Measurements from ENCODE around the gene TCF4.

TCF4 gene

DNA sequence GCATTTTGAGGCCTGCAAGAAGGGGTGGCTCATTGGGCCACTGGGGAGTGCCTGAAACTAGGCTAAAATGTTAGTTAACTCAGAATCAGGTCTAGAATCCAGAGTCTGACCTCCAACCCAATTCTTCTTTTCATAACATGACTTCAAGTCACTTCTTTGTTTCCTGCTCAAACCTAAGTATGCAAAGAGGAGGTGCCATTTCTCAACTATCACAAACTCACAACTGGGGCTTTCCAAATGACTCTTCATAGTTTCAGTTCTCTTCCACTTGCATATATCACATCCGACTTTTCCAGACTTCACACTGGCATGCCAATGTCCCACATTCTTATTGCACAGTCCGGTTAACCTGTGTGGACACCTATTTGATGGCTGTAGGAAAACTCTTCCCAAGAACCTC, 211.6 kb downstream of the TCF4 start:
- H3K27ac Mint-ChIP-seq, result no peak overlapping the region
- no peaks in the 10 kb centered on the region for H3K36me3 Mint-ChIP-seq
- no peaks in the 10 kb centered on the region for H3K4me1 Mint-ChIP-seq
- no peak overlapping the region for H3K4me3 Mint-ChIP-seq
- H3K9me3 Mint-ChIP-seq, result peaks cover 11% of the 10 kb centered on the region
- H3K27me3 Mint-ChIP-seq, result no peaks in the 10 kb centered on the region

DNA sequence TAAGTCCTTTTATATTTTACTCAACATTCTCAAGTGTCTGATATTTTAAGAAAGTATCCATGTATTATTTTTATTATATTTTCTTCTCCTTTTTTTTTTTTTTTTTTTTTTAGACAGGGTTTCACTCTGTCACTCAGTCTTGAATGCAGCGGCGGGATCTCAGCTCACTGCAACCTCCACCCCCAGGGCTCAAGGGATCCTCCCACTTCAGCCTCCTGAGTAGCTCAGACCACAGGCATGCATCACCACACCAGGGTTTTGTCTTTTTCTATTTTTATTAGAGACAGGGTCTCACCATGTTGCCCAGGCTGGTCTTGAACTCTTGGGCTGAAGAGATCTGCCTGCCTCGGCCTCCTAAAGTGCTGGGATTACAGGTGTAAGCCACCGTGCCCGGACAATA, 212.1 kb downstream of the TCF4 start:
- H3K27ac Mint-ChIP-seq, result no peak overlapping the region

DNA sequence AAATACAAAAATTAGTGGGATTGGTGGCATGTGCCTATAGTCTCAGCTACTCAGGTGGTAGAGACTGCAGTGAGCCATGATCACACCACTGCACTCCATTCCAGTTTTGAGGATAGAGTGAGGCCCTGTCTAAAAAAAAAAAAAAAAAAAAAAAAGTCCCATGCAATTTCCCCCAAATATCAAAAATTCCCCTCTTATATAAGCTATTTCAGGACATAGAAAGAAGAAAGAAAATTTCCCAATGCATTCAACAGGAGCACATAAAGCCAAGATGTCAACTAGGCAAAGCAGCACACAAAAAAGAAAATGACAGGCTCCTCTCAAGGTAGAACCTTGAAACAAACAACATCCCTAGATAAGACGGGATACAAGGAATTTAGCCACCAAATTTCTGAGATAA, 213.3 kb downstream of the TCF4 start:
- peaks cover 11% of the 10 kb centered on the region for H3K9me3 Mint-ChIP-seq
- H3K36me3 Mint-ChIP-seq, result no peaks in the 10 kb centered on the region
- H3K27me3 Mint-ChIP-seq, result no peaks in the 10 kb centered on the region
- no peak overlapping the region for H3K4me3 Mint-ChIP-seq
- H3K4me1 Mint-ChIP-seq, result no peaks in the 10 kb centered on the region
- H3K27ac Mint-ChIP-seq, result no peak overlapping the region

More for the DNA sequence above, 212.1 kb downstream of the TCF4 start:
- no peaks in the 10 kb centered on the region for H3K4me1 Mint-ChIP-seq
- H3K36me3 Mint-ChIP-seq, result no peaks in the 10 kb centered on the region
- no peak overlapping the region for H3K4me3 Mint-ChIP-seq
- H3K9me3 Mint-ChIP-seq, result peaks cover 11% of the 10 kb centered on the region
- no peaks in the 10 kb centered on the region for H3K27me3 Mint-ChIP-seq

DNA sequence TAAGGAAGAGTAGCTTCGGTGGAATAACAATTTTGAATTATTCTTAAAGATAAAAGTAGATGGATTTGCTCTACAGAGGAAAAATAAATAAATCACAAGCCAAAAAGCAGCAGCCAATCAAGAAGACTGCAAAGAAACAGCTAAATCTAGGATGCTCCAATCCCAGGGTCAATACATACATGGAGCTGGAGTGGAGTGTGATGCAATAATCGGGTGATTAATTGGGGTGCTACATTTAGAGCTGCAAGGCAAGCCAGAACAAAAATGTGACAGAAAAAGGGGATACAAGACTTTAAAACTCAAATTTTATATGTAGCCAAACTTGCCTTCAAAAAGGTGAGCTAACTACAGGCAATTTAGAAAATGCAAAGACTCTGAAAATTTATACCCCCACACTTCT, 215.8 kb downstream of the TCF4 start:
- Mint-ChIP-seq H3K36me3 (no peaks in the 10 kb centered on the region), H3K27me3 (no peaks in the 10 kb centered on the region), H3K9me3 (peaks cover 11% of the 10 kb centered on the region), H3K4me1 (no peaks in the 10 kb centered on the region), H3K27ac (no peak overlapping the region), H3K4me3 (no peak overlapping the region)

DNA sequence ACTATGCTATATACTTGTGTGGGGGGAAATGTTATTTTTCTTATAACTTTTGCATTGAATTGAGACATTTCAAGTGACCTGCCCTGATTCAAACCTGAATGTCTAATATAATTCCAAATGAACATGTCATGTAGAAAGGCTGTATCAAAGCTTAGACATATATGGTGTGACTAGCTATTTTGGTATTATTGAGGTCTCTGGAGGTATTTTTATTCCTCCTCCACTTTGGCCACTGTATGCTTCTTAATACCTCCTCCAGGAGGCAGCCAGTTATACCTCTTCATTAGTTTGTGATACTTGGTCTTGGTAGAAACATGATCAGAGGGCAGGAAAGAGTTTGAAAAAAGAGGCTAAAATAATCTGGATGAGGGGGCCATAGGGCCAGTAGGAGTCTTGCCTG, 217.1 kb downstream of the TCF4 start:
- Mint-ChIP-seq H3K4me3 (no peak overlapping the region), H3K36me3 (no peaks in the 10 kb centered on the region), H3K27ac (no peak overlapping the region), H3K27me3 (no peaks in the 10 kb centered on the region), H3K9me3 (peaks cover 11% of the 10 kb centered on the region), H3K4me1 (no peaks in the 10 kb centered on the region)

DNA sequence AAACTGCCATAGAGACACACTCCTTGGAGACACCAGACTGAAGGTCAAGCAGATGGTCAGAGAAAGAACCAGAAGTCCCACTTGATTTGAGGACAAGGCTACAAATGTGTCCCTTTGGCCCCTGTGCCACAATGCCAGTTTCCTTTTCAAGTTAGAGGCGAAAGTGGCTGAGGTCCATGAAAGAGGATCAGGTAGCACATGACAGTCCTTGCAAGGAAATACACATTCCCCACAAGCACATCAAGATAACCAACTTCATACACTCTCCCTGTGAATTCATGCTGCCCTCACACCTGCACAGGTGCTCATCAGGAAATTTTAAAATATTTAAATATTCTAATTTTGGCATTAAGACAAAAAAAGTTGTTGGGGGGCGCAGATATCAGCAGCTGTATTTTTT, 218.6 kb downstream of the TCF4 start:
- Mint-ChIP-seq H3K27me3 (no peaks in the 10 kb centered on the region), H3K36me3 (no peaks in the 10 kb centered on the region), H3K9me3 (peaks cover 11% of the 10 kb centered on the region), H3K4me3 (no peak overlapping the region), H3K4me1 (no peaks in the 10 kb centered on the region), H3K27ac (no peak overlapping the region)

DNA sequence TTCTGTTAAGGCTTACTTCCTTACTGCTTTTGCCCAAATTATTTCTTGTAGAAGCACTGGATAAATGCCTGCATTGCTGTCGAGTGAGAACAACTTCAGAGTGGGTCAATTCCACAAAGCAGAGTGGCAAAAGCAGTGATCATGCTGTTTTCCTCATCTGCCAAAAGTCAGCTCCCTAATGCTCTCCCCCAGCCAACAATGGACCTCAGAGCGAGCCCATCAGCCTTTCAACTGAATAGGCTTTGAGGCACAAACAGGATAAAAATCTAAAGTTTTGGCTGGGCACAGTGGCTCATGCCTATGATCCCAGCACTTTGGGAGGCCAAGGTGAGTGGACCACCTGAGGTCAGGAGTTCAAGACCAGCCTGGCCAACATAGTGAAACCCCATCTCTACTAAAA, 222.7 kb downstream of the TCF4 start:
- Mint-ChIP-seq H3K4me3 (no peak overlapping the region), H3K9me3 (no peaks in the 10 kb centered on the region), H3K27ac (no peak overlapping the region), H3K4me1 (no peaks in the 10 kb centered on the region), H3K36me3 (no peaks in the 10 kb centered on the region), H3K27me3 (no peaks in the 10 kb centered on the region)

DNA sequence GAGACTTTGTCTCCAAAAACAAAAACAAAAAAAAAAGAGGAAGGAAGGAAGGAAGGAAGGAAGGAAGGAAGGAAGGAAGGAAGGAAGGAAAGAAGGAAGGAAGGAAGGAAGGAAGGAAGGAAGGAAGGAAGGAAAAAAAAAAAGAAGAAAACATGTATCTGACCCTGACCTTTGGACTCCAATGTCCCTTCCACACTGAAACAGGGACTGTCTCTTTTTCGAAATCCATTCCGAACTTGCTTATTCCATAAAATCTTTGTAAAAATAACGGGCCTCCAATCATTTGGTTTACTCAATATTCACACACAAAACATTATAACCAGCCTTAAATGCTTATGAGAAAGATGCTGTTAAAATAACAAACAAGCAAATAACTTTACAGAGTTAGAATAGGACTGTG, 225.7 kb downstream of the TCF4 start:
- no peak overlapping the region for H3K4me3 Mint-ChIP-seq

DNA sequence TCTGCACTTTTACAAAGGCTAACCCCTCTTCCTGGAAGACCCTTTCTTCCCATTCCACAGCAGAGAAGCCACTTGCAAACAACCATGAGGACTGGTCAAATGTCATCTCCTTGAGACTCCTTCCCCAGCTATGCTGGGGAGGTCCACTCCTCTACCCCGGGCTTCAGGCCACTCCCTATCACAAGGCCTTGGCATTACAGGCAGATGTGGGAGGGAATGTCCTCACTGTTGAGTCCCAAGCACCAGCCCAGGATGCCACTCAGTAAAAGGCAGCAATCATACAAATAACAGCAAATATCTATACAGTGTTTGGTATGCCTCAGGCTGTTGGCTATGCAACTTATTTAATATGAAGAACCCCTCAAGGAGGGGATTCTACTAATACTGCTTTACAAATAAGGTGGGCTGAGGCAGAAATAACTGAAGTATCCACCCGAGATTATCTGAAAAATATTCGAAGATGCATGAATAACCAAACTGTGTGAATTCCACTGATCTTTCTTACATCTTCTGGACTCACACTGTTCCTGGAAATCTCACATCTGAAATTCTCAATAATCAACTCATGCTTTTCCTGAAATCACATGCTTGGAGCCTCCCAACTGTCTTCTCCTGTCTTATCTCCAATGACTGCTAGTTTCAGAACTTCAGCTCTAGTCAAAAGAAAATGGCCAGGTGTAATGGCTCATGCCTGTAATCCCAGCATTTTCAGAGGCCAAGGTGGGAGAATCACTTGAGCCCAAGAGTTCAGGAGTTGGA, 226.3 kb downstream of the TCF4 start:
- H3K27me3 Mint-ChIP-seq, result no peaks in the 10 kb centered on the region
- H3K4me1 Mint-ChIP-seq, result no peaks in the 10 kb centered on the region
- no peaks in the 10 kb centered on the region for H3K36me3 Mint-ChIP-seq
- H3K4me3 Mint-ChIP-seq, result no peak overlapping the region
- no peaks in the 10 kb centered on the region for H3K9me3 Mint-ChIP-seq
- H3K27ac Mint-ChIP-seq, result no peak overlapping the region

More for the DNA sequence above, 225.7 kb downstream of the TCF4 start:
- Mint-ChIP-seq H3K36me3 (no peaks in the 10 kb centered on the region), H3K27ac (no peak overlapping the region), H3K27me3 (no peaks in the 10 kb centered on the region), H3K9me3 (no peaks in the 10 kb centered on the region), H3K4me1 (no peaks in the 10 kb centered on the region)

DNA sequence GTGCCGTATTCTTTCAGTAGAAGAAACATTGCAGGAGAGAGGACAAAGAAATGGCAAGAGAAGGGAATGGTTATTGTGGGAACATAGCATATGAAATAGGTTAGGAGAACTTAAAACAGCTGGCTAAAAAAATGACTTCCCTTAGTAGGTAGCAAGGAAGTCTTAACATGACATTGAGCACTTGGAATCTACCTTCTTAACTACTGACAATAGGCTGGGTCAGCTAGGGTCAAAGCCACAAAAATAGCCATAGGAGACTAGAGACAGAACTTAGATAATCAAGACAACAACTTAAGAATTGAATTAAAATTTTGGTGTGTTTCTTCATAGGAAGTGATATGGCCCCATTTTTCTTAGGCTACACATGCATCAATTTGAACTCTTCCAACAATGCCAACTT, 227.9 kb downstream of the TCF4 start:
- Mint-ChIP-seq H3K9me3 (no peaks in the 10 kb centered on the region), H3K4me1 (no peaks in the 10 kb centered on the region), H3K4me3 (no peak overlapping the region), H3K27me3 (peaks cover 1% of the 10 kb centered on the region), H3K27ac (no peak overlapping the region), H3K36me3 (no peaks in the 10 kb centered on the region)

DNA sequence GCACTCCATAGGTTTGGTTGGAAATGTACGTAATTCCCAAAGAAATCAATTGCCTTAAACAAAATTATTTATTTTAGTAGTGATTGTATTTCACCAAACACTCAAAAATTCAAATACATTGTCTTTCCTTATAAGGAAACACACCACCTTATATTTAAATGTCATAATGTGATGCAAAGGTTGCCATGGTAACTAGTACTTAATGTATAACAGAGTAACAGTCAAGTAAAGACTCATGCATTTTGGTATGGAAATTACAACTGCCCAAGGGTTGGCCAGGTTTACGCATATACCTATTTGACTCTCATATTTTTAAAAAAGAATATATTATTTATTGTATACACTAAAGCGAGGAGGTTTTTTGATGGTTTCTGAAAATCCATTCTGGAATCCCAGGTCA, 231.2 kb downstream of the TCF4 start:
- H3K4me1 Mint-ChIP-seq, result no peaks in the 10 kb centered on the region

DNA sequence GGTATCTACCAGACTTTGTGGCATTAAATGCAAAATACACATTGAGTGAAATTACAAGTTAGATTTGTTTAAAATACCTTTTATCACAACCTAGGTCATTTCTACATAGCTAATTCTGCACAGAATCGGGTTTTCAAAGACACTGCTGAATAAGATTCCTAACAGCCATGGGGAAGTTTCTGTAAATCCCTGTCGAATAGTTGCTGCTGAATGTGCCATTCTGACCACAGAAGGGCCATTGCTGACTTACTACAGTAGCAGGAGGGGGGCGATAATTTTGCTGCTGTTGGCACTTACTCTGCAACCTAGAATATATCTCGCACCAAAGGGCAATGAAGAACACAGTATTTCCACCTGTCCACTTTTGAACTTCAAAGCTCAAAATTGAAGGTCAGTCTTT, 232.8 kb downstream of the TCF4 start:
- H3K4me3 Mint-ChIP-seq, result no peak overlapping the region
- H3K9me3 Mint-ChIP-seq, result no peaks in the 10 kb centered on the region
- H3K4me1 Mint-ChIP-seq, result no peaks in the 10 kb centered on the region
- H3K36me3 Mint-ChIP-seq, result no peaks in the 10 kb centered on the region
- no peak overlapping the region for H3K27ac Mint-ChIP-seq
- peaks cover 4% of the 10 kb centered on the region for H3K27me3 Mint-ChIP-seq

More for the DNA sequence above, 231.2 kb downstream of the TCF4 start:
- peaks cover 3% of the 10 kb centered on the region for H3K27me3 Mint-ChIP-seq
- H3K4me3 Mint-ChIP-seq, result no peak overlapping the region
- no peaks in the 10 kb centered on the region for H3K9me3 Mint-ChIP-seq
- no peaks in the 10 kb centered on the region for H3K36me3 Mint-ChIP-seq
- H3K27ac Mint-ChIP-seq, result no peak overlapping the region

DNA sequence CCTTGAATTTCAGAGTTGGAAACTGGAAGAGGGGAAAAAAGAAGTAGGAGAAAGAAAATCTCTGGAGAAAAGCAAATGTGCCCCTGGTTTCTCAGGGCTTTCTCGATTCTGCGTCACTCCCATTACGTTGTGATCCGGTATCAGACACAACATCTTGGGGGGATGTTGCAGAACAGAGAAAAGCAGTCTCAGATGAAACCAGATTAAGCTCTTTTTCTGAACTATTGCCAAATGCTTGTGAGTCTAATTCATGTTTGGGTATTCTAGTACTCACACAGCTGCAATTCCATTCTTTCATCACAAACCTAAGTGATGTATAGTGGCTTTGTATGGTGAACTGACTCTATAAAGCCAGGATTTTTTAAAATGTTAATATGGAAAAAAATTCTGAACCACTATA, 233.2 kb downstream of the TCF4 start:
- H3K9me3 Mint-ChIP-seq, result no peaks in the 10 kb centered on the region
- peaks cover 4% of the 10 kb centered on the region for H3K27me3 Mint-ChIP-seq
- no peak overlapping the region for H3K4me3 Mint-ChIP-seq
- no peaks in the 10 kb centered on the region for H3K36me3 Mint-ChIP-seq
- H3K4me1 Mint-ChIP-seq, result no peaks in the 10 kb centered on the region
- no peak overlapping the region for H3K27ac Mint-ChIP-seq

DNA sequence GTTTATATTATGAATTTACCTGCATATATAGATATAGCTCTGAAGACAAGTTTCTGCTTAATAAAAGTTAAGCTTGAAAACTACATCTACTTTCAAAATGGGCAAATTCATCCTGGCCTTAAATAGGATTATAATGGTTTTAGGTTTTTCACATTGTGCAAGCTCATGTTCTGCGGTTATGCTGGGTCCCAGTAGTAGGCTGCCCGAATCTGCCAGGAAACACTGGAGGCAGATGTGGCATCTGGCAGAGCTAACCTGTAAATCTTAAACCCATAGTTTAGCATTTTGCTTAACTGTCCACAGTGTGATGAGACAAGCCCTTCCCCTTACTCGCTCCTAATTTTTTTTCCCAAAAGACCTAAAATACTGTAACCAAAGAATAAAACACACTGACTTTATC, 234.2 kb downstream of the TCF4 start:
- no peak overlapping the region for H3K4me3 Mint-ChIP-seq
- no peaks in the 10 kb centered on the region for H3K9me3 Mint-ChIP-seq
- no peaks in the 10 kb centered on the region for H3K4me1 Mint-ChIP-seq
- H3K27ac Mint-ChIP-seq, result no peak overlapping the region
- H3K27me3 Mint-ChIP-seq, result peaks cover 4% of the 10 kb centered on the region
- H3K36me3 Mint-ChIP-seq, result no peaks in the 10 kb centered on the region

DNA sequence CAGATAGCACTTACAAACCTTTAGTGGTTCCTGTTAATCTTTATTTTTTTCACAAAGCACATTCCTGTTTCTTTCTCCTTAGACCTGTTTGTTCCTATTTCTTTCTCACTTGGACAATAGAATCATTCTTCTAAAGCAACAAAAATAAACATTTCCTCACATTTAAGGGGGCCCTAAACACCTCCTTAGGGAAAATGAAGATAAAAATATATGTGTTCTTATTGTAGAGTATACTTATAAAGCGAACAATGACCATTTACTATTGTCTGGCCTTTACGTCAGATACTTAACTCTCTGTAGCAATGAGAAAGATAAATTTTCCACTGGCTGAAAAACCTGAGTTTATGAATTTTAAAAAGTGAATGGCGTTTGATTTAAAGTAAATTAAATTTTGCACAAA, 234.6 kb downstream of the TCF4 start:
- no peak overlapping the region for H3K4me3 Mint-ChIP-seq
- H3K27me3 Mint-ChIP-seq, result peaks cover 4% of the 10 kb centered on the region
- H3K27ac Mint-ChIP-seq, result no peak overlapping the region
- H3K9me3 Mint-ChIP-seq, result no peaks in the 10 kb centered on the region
- H3K36me3 Mint-ChIP-seq, result no peaks in the 10 kb centered on the region
- no peaks in the 10 kb centered on the region for H3K4me1 Mint-ChIP-seq

DNA sequence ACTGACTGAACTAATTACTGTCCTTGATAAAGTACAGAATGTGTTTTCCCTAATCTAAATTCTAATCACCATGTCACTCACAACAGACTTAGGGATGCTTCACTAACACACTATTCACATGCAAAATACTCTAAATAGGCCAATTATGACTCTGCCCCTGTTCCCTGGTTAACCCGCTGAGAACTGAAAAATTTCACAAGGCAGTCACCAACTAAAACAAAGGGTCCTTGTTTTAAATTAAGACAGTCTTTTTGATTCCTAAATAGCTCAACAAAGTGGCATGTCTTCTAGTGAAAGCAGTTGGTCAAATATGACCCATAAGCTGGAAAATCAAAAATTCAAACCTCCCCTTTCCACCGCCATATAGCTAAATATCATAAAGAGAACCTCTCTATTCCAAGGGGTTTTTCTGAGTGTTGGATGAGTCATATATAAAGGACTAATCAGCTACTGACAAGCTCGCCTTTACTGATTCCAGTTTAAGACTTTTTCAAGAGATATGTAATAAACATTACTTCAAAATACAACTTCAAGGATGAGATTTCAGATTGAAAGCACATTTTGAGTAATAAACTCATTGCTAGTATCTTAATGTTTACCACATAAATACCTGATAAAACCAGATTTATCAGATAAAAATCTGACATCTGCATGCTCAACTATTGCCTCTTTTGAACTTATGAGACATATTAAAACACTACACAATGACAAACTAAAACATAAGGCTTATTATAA, 235.8 kb downstream of the TCF4 start:
- H3K27ac Mint-ChIP-seq, result no peak overlapping the region
- peaks cover 4% of the 10 kb centered on the region for H3K27me3 Mint-ChIP-seq
- H3K36me3 Mint-ChIP-seq, result no peaks in the 10 kb centered on the region
- H3K4me1 Mint-ChIP-seq, result no peaks in the 10 kb centered on the region
- no peak overlapping the region for H3K4me3 Mint-ChIP-seq
- H3K9me3 Mint-ChIP-seq, result no peaks in the 10 kb centered on the region

Measured in activated naive CD4-positive, alpha-beta T cell treated with anti-CD3 and anti-CD28 coated beads, Interleukin-2, amount 50 U/mL, for 24 hours (primary cell).